KG1 (cell line): ENCODE measurements around the gene LRFN3.
"Not testable (repeated sequence)": the region's sequence is repeated elsewhere in the genome, so short reads cannot be mapped to it uniquely, and the experiment has no call there.

Source experiments
- DNase-seq: peaks from one replicate; lab custom pipeline; 2025; lab: John Stamatoyannopoulos, UW

LRFN3 gene

DNA sequence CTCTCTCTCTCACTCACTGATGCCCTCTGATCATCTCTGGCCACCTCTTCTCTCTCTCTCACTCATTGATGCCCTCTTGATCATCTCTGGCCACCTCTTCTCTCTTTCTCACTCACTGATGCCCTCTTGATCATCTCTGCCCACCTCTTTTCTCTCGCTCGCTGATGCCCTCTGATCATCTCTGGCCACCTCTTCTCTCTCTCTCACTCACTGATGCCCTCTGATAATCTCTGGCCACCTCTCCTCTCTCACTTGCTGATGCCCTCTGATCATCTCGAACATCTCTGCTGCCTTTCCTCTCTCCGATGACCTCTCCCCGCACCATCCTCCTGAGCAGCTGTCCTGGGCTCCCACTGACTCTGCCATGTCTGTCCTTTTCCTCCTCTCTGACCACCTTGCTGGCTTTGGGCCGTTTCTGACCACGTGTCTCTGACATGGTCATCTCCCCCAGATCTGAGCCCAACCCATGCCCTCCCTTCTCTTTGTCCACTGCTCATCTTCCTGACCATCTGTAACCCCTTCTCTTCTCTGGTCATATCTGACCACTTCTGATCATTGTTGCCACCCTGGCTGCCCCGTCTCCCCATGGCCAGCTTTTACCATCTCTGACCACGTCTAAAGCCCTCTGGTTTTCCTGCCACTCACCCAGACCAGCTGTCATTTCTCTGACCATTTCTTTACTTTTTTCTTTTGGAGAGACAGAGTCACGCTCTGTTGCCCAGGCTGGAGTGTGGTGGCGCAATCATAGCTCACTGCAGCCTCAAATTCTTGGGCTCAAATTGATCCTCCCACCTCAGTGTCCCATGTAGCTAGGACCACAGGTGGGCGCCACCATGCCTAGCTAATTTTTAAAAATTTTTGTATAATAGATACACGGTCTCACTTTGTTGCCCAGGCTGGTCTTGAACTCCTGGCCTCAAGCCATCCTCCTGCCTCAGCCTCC, 2.4 kb downstream of the LRFN3 start:
- no peak for DNase-seq

DNA sequence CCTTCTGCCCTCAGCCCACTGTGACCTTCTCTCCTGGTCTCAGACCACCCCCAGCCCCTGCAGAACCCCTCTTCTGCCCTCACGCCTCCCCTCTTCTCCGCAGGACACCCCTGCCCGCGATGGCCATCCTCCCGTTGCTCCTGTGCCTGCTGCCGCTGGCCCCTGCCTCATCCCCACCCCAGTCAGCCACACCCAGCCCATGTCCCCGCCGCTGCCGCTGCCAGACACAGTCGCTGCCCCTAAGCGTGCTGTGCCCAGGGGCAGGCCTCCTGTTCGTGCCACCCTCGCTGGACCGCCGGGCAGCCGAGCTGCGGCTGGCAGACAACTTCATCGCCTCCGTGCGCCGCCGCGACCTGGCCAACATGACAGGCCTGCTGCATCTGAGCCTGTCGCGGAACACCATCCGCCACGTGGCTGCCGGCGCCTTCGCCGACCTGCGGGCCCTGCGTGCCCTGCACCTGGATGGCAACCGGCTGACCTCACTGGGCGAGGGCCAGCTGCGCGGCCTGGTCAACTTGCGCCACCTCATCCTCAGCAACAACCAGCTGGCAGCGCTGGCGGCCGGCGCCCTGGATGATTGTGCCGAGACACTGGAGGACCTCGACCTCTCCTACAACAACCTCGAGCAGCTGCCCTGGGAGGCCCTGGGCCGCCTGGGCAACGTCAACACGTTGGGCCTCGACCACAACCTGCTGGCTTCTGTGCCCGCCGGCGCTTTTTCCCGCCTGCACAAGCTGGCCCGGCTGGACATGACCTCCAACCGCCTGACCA, 3.3 kb downstream of the LRFN3 start:
- DNase-seq, result no peak

- no peak for DNase-seq
Observed at GRCh38 chr19:35940078-35940775, 4.1 kb downstream of the LRFN3 start.

GRCh38 chr19:35940839-35941238, 4.7 kb downstream of the LRFN3 start:
- DNase-seq, result no peak

DNA sequence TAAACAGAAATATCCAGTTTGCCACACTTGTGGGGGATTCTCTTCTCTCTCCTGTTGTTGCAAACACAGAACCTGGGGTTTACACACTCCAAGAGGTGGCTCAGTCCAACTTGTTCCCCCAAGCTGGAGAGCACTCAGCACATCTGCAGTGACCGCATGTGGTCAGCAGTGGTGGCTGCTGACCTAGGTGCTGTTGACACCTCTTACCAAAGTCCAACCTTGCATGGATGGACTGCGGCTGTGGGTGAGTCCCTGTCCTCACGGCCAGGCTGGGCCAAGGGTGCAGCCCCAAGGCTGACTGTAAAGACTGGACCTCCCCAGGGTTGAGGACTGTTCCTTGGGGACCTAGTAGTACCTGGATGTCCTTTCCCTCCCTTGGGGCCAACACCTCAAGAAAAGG, 6.1 kb downstream of the LRFN3 start:
- no peak for DNase-seq

DNA sequence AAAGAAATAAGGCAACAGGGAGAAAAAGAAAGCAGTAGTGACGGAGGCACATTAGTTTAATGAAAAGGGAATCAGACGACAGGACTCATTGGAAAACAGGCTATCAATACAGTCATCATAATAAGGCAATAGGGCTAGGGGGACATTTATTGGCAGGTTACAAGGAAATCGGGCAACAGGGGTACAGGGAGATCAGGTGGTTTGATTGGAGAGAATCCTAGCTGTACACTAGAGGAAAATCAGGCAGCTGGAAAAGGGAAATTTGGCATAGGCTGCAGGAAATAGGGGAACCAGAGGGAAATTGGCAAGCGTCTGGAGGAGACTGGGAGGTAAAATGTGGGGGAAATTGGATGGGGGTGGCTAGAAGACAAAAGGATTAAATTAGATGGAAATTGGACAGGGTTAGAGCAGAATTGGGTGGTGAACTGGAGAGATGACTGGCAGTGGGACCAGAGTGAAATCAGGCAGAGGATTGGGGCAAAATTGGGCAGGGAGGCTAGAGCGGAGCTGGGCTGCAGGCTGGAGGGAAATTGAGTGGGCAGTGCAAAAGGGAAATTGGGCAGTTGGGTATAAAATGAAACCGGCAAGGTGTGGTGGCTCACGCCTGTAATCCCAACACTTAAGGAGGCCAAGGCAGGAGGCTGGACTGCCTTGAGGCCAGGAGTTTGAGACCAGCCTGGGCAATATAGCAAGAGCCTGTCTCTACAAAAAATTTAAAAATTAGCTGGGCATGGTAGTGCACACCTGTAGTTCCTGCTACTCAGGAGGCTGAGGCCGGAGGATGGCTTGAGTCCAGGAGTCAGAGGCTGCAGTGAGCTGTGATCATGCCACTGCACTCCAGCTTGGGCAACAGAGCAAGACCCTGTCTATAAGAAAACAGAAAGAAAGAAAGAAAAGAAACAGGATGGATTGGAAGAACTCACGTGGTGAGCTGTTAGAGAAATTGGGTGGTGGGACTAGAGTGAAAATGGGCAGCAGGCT, 7.4 kb downstream of the LRFN3 start:
- DNase-seq, result no peak

DNA sequence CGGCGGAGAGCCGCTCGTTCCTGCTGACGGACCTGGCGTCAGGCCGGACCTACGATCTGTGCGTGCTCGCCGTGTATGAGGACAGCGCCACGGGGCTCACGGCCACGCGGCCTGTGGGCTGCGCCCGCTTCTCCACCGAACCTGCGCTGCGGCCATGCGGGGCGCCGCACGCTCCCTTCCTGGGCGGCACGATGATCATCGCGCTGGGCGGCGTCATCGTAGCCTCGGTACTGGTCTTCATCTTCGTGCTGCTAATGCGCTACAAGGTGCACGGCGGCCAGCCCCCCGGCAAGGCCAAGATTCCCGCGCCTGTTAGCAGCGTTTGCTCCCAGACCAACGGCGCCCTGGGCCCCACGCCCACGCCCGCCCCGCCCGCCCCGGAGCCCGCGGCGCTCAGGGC, 8.4 kb downstream of the LRFN3 start:
- no peak for DNase-seq

- DNase-seq, result no peak
Observed at GRCh38 chr19:35945121-35945790, 9.1 kb downstream of the LRFN3 start.

DNA sequence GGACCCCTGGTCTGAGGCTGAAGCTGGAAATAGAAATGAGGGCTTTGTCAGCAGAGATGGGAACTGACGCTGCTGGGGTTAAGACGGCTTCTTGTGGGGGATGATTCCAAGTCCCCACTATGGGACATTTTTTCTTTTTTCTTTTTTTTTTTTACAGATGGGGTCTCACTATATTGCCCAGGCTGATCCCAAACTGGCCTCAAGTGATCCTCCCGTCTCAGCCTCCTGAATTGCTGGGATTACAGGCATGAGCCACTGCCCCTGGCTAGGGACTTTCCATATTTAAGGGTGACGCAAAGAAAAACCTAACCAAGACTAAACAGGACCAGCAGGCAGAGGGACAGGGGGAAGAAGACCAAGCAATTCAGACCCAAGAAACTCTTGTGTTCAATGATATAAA, 10.0 kb downstream of the LRFN3 start:
- no peak for DNase-seq

DNA sequence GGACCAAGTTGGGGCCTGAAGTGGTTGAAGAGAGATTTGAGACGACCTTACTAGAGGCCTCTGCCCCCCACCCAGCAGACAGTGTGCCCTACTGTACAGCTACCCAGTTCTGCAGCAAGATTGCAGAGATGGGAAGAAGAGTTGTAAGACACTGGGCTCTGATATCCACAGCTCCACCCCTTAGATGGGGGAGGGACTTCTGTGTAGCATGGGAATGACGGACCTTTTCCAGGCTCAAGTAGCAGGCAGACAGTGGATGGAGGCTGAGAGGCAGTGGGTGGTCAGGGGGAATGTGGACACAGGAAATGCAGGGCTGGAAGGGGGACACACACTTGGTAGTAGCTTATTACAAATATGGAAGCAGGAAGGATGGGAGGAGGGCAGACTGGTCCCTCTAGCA, 13.0 kb downstream of the LRFN3 start:
- no peak for DNase-seq

GRCh38 chr19:35955881-35956634, 19.9 kb downstream of the LRFN3 start:
- no peak for DNase-seq

DNA sequence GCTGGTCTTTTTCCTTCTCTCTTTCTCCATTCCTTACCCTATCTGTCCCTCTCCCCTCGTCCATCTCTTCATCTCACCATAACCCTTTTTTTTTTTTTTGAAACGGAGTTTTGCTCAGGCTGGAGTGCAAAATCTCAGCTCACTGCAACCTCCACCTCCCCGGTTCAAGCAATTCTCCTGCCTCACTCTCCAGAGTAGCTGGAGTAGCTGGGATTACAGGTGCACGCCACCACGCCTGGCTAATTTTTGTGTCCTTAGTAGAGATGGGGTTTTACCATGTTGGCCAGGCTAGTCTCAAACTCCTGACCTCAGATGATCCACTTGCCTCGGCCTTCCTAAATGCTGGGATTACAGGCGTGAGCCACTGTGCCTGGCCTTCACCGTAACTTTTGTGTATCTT, 21.2 kb downstream of the LRFN3 start:
- not testable (repeated sequence) for DNase-seq

DNA sequence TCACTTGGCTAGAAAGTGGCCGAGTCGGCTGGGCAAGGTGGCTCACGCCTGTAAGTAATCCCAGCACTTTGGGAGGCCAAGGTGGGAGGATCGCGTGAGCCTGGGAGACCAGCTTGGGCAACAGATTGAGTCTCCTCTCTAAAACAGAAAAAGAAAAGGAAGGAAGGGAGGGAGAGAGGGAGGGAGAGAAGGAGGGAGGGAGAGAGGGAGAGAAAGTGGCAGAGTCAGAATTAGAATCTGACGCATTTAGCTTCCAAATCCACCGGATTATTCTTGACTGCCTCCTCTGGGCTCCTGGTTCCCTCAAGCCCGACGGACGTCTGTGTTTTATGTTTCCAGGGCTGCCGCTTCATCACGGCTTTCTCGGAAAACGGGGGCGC, 22.5 kb downstream of the LRFN3 start:
- no peak for DNase-seq

- DNase-seq, result no peak
Observed at GRCh38 chr19:35959040-35959967, 23.1 kb downstream of the LRFN3 start.

DNA sequence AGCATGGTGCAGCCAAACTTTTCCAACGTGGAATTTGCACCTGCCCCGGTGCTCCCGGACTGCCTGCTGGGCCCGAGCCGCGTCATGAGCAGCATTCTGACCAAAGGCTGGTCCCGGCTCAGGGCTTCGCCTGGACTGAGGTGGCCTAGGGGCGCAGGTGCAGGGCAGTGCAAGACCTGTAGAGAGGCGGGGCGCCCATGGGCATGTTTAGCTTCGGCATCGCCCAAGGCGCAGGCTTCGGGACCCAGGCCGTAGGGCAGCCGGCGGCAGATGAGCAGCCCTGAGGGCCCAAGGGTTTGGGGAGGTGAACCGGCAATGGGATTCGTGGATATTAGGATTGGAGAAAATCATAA, 23.8 kb downstream of the LRFN3 start:
- no peak for DNase-seq

DNA sequence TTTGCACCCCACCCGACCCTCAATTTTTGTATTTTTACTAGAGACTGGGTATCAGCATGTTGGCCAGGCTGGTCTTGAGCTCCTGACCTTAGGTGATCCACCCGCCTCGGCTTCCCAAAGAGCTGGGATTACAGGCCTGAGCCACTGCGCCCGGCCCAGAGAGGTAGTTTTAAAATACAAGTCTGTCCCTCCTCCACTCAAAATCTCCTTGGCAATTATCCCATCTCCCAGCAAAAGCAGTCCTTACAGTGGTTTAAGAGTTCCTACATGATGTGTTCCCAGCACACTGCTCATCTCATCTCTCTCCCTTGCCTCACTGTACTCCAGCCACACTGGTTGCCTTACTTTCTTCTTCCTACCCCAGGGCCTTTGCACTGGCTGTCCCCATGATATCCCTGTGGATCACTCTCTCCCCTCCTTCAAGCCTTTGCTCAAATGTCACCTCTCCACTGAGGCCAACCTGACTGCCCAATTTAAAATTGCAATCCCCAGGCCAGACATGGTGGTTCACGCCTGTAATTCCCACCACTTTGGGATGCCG, 24.3 kb downstream of the LRFN3 start:
- no peak for DNase-seq

DNA sequence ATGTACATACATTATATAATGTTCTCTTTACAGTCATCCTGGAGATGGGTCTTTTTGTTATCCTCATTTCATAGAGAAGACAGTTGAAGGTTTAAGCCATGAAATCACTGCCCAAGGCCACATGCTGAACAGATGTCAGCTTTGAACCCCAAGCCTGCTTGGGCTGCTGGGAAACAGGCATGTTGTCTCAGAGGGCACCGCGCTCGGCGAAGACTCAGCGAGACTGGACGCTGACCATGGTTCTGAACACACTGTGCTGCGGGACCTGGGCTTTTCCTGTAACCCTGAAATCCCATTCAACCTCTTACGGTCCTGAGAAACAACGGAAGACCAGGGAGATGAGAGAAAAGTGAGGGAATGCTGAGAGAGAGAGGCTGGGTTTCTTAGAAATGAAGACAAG, 27.3 kb downstream of the LRFN3 start:
- no peak for DNase-seq

- no peak for DNase-seq
Observed at GRCh38 chr19:35966771-35967170, 30.6 kb downstream of the LRFN3 start.

GRCh38 chr19:35973487-35973886, 37.3 kb downstream of the LRFN3 start:
- no peak for DNase-seq
